ENCODE results near the gene PAF1.

- TF ChIP-seq POLR2AphosphoS5 (IDR thresholded peaks at IDR 0.05; ENCODE audit: low read depth, low read length), result no peak
- TF ChIP-seq CTCF (IDR thresholded peaks at IDR 0.05), result no peak
- no peak for TF ChIP-seq REST (IDR thresholded peaks at IDR 0.05; ENCODE audit: insufficient read depth in 1 of 2, low read depth in 2 of 2, low read length in 1 of 2)
These were observed 16.9 kb upstream of the PAF1 start for GRCh38 chr19:39407660-39408391.
